Esophagus muscularis mucosa (tissue), 3 donors: ENCODE results near the gene MRGPRX2.

Experiments used
- CTCF ChIP-seq, 3 experiments: fragments of 200-600 bp in 2 of 3; fragments of 450-650 bp in 1 of 3; sonication (generic) in 2 of 3; IDR thresholded peaks; one replicate each; pipeline ENCODE4 v1.5.1; 2017 to 2019; ENCODE audit warnings: antibody characterized with exemption in 3 of 3, mild to moderate bottlenecking in 2 of 3, moderate library complexity in 1 of 3
- POLR2AphosphoS5 ChIP-seq, 2 donors: sonication (generic); formaldehyde crosslinking; IDR thresholded peaks; one replicate each; pipeline ENCODE4 v1.6.1; 2017; ENCODE audit warnings: antibody characterized with exemption in 2 of 2

- TF ChIP-seq POLR2AphosphoS5 (IDR thresholded peaks at IDR 0.05): no peak
- TF ChIP-seq CTCF (IDR thresholded peaks at IDR 0.05): no peak
Observed at GRCh38 chr11:19091366-19091765, 30.8 kb upstream of the MRGPRX2 start.
